ENCODE data around the gene NFE2L3. TPM values are rescaled to one million over a fixed set of nuclear protein-coding genes. Genes with fewer than 3 reads are reported as not detected.

The NFE2L3 gene
- total and polyA plus RNA-seq, 2 of the 8 experiments (the other 6 are each of a cell fraction or from before 2014, with no cell fraction given): 64.9 to 76.5 TPM

- TF ChIP-seq SP1 (IDR thresholded peaks at IDR 0.05; ENCODE audit: low read depth, low read length) (peak; percentile 29; the same call in 1 of the 2 replicates), FOSL1 (IDR thresholded peaks at IDR 0.05; ENCODE audit: insufficient read depth, low read depth, low read length) (peak; percentile 99), BRCA1 (IDR thresholded peaks at IDR 0.05; ENCODE audit: low read depth, low read length) (no peak), JUN (IDR thresholded peaks at IDR 0.05; ENCODE audit: low read depth, low read length) (no peak), ZNF274 (IDR thresholded peaks at IDR 0.05; ENCODE audit: borderline replicate concordance, extremely low read depth, low read length) (no peak), RBBP5 (IDR thresholded peaks at IDR 0.05; ENCODE audit: borderline replicate concordance, low read depth, low read length) (no peak; the same call in 1 of the 2 replicates), KDM4A (IDR thresholded peaks at IDR 0.05; ENCODE audit: low read depth, low read length, severe bottlenecking) (peak; percentile 0), TBP (IDR thresholded peaks at IDR 0.05; ENCODE audit: low read depth, low read length) (peak; percentile 98), HDAC2 (IDR thresholded peaks at IDR 0.05; ENCODE audit: borderline replicate concordance in 1 of 2, low read depth in 2 of 2, low read length in 2 of 2) (no peak), RNF2 (IDR thresholded peaks at IDR 0.05; ENCODE audit: borderline replicate concordance, low read depth, low read length, missing control alignments, poor library complexity, severe bottlenecking) (no peak), RAD21 (IDR thresholded peaks at IDR 0.05 in 1 of 2, conservative IDR thresholded peaks at IDR 0.05 in 1 of 2; ENCODE audit: low read depth in 2 of 2, low read length in 2 of 2) (no peak), MAFK (IDR thresholded peaks at IDR 0.05; ENCODE audit: low read depth, low read length) (no peak), YY1 (IDR thresholded peaks at IDR 0.05; ENCODE audit: low read depth, low read length) (no peak), POLR2A (IDR thresholded peaks at IDR 0.05; ENCODE audit: control extremely low read depth in 1 of 2, low read depth in 2 of 2, low read length in 2 of 2) (peak; percentile 98 to 99), TAF7 (optimal IDR thresholded peaks at IDR 0.05; ENCODE audit: borderline replicate concordance, low read depth, low read length) (peak; percentile 98), PHF8 (conservative IDR thresholded peaks at IDR 0.05; ENCODE audit: low read depth, low read length) (peak; percentile 96), SRF (IDR thresholded peaks at IDR 0.05; ENCODE audit: low read depth, low read length) (no peak), SIRT6 (IDR thresholded peaks at IDR 0.05; ENCODE audit: low read length) (no peak), BCL11A (IDR thresholded peaks at IDR 0.05; ENCODE audit: low read depth in 2 of 2, low read length in 2 of 2) (no peak), TCF12 (IDR thresholded peaks at IDR 0.05; ENCODE audit: low read depth, low read length) (0 out of 2 replicates have a peak, but pooled peaks have one; percentile 53), ASH2L (IDR thresholded peaks at IDR 0.05; ENCODE audit: low read length) (peak; percentile 69)
Observed at GRCh38 chr7:26200444-26201246, 48.6 kb downstream of the NFE2L3 start, which contains the start of gene HNRNPA2B1 (continued).
